Measurements from ENCODE around the gene MTM1. TPM values are rescaled to one million over a fixed set of nuclear protein-coding genes. Genes with fewer than 3 reads are reported as not detected.

The MTM1 gene
- total RNA-seq, result 20.5 TPM
- 6.6 TPM for polyA plus RNA-seq (ENCODE audit: insufficient read depth, low read depth, low replicate concordance)
- long read RNA-seq, donor 1, partial matches to known transcripts, result 0 of 3 reads
- long read RNA-seq, donor 1, other reads (novel, unspliced or antisense), result 0 of 3 reads
- long read RNA-seq, donor 2, partial matches to known transcripts, result 0 of 2 reads
- long read RNA-seq, donor 2, other reads (novel, unspliced or antisense), result 0 of 2 reads
- long read RNA-seq, donor 3, partial matches to known transcripts, result 0 of 1 reads
- long read RNA-seq, donor 3, other reads (novel, unspliced or antisense), result 0 of 1 reads
- long read RNA-seq, donor 4, partial matches to known transcripts, result 0 of 1 reads
- long read RNA-seq, donor 4, other reads (novel, unspliced or antisense), result 0 of 1 reads
- long read RNA-seq, donor 5, partial matches to known transcripts, result 0 of 1 reads
- long read RNA-seq, donor 5, other reads (novel, unspliced or antisense), result 0 of 1 reads
- long read RNA-seq, donor 6, partial matches to known transcripts, result 0 of 1 reads
- long read RNA-seq, donor 6, other reads (novel, unspliced or antisense), result 0 of 1 reads
- long read RNA-seq, donor 7, transcript MTM1-203 (15 exons, 3,593 nt), result major isoform, 17 of 37 reads
- long read RNA-seq, donor 7, partial matches to known transcripts, result 7 of 37 reads
- long read RNA-seq, donor 7, other reads (novel, unspliced or antisense), result 12 of 37 reads
- long read RNA-seq, donor 8, result 0 reads
- long read RNA-seq, donor 9, partial matches to known transcripts, result 0 of 2 reads
- long read RNA-seq, donor 9, other reads (novel, unspliced or antisense), result 0 of 2 reads
- long read RNA-seq, donor 10, result 0 reads

GRCh38 chrX:150568320-150569154, at the start of gene MTM1:
TSS of gene MTM1 (plus strand) at chrX:150568621. CDS start at chrX:150592615, 23,994 bp downstream.
- Histone ChIP-seq H3K9ac (ENCODE audit: low read length in 3 of 3) (peak within 1 kb of the TSS; percentile 38 to 43 (median 41)), H3K27ac (ENCODE audit: low read depth in 2 of 2, low read length in 2 of 2) (peak within 1 kb of the TSS; percentile 88 to 89), H3K36me3 (ENCODE audit: control insufficient read depth in 2 of 3, insufficient read depth in 3 of 3, low read length in 3 of 3) (no peaks in the 10 kb centered on the region), H3K27me3 (ENCODE audit: control insufficient read depth, insufficient read depth, low read length) (no peaks in the 10 kb centered on the region), H3K4me1 (ENCODE audit: control insufficient read depth in 2 of 3, insufficient read depth in 2 of 3, low read depth in 1 of 3, low read length in 3 of 3) (peaks cover 0 to 5% (median 4%) of the 10 kb centered on the region in 3 donors), H3K9me3 (ENCODE audit: control insufficient read depth in 2 of 3, insufficient read depth in 1 of 3, low read length in 3 of 3) (no peaks in the 10 kb centered on the region), H3K4me3 (ENCODE audit: low read length in 3 of 3) (peak within 1 kb of the TSS; percentile 62 to 81 (median 67))
- FAIRE-seq (peak; percentile 64), DNase-seq (peak; percentile 95 to 98 (median 96))
- TF ChIP-seq, protein P1, sequence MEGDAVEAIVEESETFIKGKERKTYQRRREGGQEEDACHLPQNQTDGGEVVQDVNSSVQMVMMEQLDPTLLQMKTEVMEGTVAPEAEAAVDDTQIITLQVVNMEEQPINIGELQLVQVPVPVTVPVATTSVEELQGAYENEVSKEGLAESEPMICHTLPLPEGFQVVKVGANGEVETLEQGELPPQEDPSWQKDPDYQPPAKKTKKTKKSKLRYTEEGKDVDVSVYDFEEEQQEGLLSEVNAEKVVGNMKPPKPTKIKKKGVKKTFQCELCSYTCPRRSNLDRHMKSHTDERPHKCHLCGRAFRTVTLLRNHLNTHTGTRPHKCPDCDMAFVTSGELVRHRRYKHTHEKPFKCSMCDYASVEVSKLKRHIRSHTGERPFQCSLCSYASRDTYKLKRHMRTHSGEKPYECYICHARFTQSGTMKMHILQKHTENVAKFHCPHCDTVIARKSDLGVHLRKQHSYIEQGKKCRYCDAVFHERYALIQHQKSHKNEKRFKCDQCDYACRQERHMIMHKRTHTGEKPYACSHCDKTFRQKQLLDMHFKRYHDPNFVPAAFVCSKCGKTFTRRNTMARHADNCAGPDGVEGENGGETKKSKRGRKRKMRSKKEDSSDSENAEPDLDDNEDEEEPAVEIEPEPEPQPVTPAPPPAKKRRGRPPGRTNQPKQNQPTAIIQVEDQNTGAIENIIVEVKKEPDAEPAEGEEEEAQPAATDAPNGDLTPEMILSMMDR (IDR thresholded peaks at IDR 0.05; ENCODE audit: borderline replicate concordance, extremely low read depth, insufficient read depth), result no peak
- intact Hi-C loops (cut with DNase I), result no loop called here

- H3K36me3 ChIP-seq (ENCODE audit: control insufficient read depth in 2 of 3, insufficient read depth in 3 of 3, low read length in 3 of 3), result no peaks in the 10 kb centered on the region
- intact Hi-C loops (cut with DNase I), result no loop called here
- no peaks in the 10 kb centered on the region for H3K27me3 ChIP-seq (ENCODE audit: control insufficient read depth, insufficient read depth, low read length)
- no peaks in the 10 kb centered on the region for H3K9me3 ChIP-seq (ENCODE audit: control insufficient read depth in 2 of 3, insufficient read depth in 1 of 3, low read length in 3 of 3)
- no peak overlapping the region for H3K4me3 ChIP-seq (ENCODE audit: low read length in 3 of 3)
- FAIRE-seq, result no peak
- TF ChIP-seq, protein P1 (IDR thresholded peaks at IDR 0.05; ENCODE audit: borderline replicate concordance, extremely low read depth, insufficient read depth), result no peak
- no peak overlapping the region for H3K9ac ChIP-seq (ENCODE audit: low read length in 3 of 3)
- no peaks in the 10 kb centered on the region for H3K4me1 ChIP-seq (ENCODE audit: control insufficient read depth in 2 of 3, insufficient read depth in 2 of 3, low read depth in 1 of 3, low read length in 3 of 3)
- H3K27ac ChIP-seq (ENCODE audit: low read depth in 2 of 2, low read length in 2 of 2), result no peak overlapping the region
- DNase-seq, result no peak
Measured at GRCh38 chrX:150522494-150522893, 45.9 kb upstream of the MTM1 start.

GRCh38 chrX:150525061-150525919, 43.1 kb upstream of the MTM1 start:
- Histone ChIP-seq H3K9ac (ENCODE audit: low read length in 3 of 3) (no peak overlapping the region), H3K4me1 (ENCODE audit: control insufficient read depth in 2 of 3, insufficient read depth in 2 of 3, low read depth in 1 of 3, low read length in 3 of 3) (no peaks in the 10 kb centered on the region), H3K9me3 (ENCODE audit: control insufficient read depth in 2 of 3, insufficient read depth in 1 of 3, low read length in 3 of 3) (no peaks in the 10 kb centered on the region), H3K36me3 (ENCODE audit: control insufficient read depth in 2 of 3, insufficient read depth in 3 of 3, low read length in 3 of 3) (no peaks in the 10 kb centered on the region), H3K27me3 (ENCODE audit: control insufficient read depth, insufficient read depth, low read length) (no peaks in the 10 kb centered on the region), H3K4me3 (ENCODE audit: low read length in 3 of 3) (no peak overlapping the region), H3K27ac (ENCODE audit: low read depth in 2 of 2, low read length in 2 of 2) (no peak overlapping the region)
- intact Hi-C loops (cut with DNase I), result no loop called here
- FAIRE-seq, result no peak
- TF ChIP-seq, protein P1 (IDR thresholded peaks at IDR 0.05; ENCODE audit: borderline replicate concordance, extremely low read depth, insufficient read depth), result no peak
- DNase-seq, result no peak

Measured in kidney (tissue), 22 donors.